HTR-8/SVneo (cell line): Measurements from ENCODE around the gene CUL3.
"Not testable (repeated sequence)": the region's sequence is repeated elsewhere in the genome, so short reads cannot be mapped to it uniquely, and the experiment has no call there.

Experiments used
- DNase-seq: peaks from one replicate; pipeline ENCODE4 v3.0.0; 2011; ENCODE audit warnings: low spot score, mixed read lengths; ENCODE audit not compliant: insufficient read length
- FAIRE-seq: peaks from 2 replicates; lab custom pipeline; 2011; peaks lifted over from hg19 to GRCh38; lab: Jason Lieb, UNC

CUL3 gene

GRCh38 chr2:224584111-224584784, 915 bp downstream of the CUL3 start:
- FAIRE-seq = no peak
- no peak for DNase-seq

GRCh38 chr2:224583033-224583432, 2.1 kb downstream of the CUL3 start:
- FAIRE-seq, DNase-seq: not testable (repeated sequence)

DNA sequence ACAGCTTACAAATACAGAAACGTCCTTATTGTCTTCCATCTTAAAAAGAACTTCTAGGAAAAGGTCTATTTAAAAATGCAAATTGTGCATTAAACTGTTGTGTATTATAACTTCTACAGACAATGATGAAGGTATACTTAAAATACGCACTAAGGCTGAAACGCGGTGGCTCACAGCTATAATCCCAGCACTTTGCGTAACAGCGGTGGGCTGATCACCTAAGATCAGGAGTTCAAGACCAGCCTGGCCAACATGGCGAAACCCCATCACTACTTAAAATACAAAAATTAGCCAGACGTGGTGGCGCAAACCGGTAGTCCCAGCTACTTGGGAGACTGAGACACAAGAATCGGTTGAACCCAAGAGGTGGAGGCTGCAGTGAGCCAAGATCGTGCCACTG, 4.9 kb downstream of the CUL3 start:
- DNase-seq (no peak), FAIRE-seq (no peak)

- DNase-seq = no peak
- FAIRE-seq = no peak
Measured at GRCh38 chr2:224579411-224579810, 5.8 kb downstream of the CUL3 start.

GRCh38 chr2:224577541-224577940, 7.6 kb downstream of the CUL3 start:
- FAIRE-seq (no peak), DNase-seq (no peak)

- no peak for DNase-seq
- FAIRE-seq = no peak
Measured at GRCh38 chr2:224576088-224576715, 9.0 kb downstream of the CUL3 start.

DNA sequence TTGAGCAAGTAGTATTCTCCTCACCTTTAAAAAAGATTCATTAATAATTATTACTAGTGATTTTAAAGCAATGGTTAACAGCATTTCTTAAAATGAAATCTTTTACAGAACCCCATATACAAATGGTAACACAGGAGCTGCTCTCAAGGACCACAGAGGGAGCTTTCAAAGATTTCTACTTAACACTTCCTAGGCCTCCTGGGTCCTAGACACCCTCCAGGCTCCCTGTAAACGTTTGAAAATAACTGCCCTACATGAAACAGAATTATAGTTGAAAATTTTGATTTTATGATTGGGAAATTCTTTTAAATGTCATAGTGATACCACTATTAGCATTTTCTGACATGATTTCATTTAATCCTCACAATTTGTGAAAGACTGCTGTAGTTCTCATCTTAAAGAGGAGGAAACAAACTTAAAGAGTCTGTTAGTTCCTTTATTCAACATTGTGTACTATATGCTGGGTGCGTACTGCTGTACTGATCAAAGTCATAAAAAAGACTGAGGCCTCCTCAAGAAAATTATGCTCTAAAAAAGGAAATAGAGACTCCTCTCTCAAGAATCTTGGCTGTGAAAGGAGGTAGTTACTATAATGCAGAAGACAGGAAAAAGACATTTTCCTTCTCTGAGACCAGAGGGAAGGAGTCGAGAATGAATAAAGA, 10.6 kb downstream of the CUL3 start:
- FAIRE-seq = no peak
- DNase-seq = no peak

- FAIRE-seq = no peak
- DNase-seq = no peak
Measured at GRCh38 chr2:224573724-224574123, 11.4 kb downstream of the CUL3 start.

- no peak for DNase-seq
- FAIRE-seq = no peak
Measured at GRCh38 chr2:224572338-224572737, 12.8 kb downstream of the CUL3 start.

DNA sequence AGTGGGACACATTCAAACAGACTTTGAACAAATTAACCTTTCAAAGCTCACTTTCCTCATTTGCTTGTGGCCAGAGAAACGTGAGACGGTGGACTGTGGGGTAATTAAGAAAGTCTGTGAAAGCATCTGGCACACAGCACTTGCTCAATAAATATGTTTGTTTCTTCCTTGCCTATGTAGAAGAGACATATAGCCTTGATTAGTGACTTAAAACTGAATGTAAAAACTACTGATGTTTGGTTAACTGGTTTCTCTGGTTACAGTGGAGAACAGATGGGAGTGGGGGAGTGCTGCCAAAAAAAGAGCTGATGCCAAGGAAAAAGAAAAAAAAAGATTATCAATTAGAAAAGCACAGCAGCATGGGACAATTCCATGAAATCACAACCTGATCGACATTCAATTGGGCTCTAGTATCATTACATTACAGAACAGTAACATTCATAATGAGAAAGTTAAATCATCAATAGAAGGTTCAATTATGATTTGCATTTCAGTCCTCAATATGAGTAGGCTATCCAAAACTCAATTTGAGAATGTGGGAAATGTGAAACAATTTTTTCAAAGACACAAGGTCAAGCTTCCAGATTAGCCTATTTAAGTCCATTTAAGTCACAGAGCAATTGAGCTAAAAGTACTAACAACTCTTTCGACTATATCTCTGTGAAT, 14.7 kb downstream of the CUL3 start:
- FAIRE-seq (no peak), DNase-seq (no peak)

- FAIRE-seq = no peak
Measured at GRCh38 chr2:224569654-224570053, 15.5 kb downstream of the CUL3 start.

DNA sequence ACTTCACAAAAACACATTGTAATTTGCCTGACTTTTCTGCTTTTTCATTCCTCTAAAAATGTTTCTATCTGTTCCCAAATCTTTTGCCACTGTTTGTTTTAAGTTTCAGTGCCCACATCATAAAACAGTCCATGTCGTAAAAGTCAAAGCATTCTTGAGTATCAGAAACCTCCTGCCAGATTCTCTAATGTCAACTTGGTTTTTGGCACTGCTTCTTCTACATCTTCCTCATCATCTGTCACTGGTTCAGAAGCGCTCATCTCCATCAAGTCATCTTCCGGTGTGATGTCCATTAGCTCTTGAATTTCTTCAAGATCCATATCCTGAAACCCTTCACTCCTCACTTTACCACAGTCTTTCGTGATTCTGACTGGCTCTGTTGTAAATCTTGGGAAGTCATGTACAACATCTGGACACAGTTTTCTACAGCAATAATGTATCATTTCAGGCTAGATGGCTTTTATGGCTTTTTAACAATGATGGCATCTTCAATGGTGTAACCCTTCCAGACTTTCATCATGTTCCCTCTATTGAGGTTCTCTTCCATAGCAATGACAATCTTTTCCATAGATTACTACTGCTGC, 19.6 kb downstream of the CUL3 start:
- FAIRE-seq (no peak), DNase-seq (no peak)

More at GRCh38 chr2:224569654-224570053, 15.5 kb downstream of the CUL3 start:
- no peak for DNase-seq

GRCh38 chr2:224563537-224563936, 21.6 kb downstream of the CUL3 start:
- FAIRE-seq (no peak), DNase-seq (no peak)

GRCh38 chr2:224562831-224563230, 22.3 kb downstream of the CUL3 start:
- DNase-seq (no peak), FAIRE-seq (no peak)

DNA sequence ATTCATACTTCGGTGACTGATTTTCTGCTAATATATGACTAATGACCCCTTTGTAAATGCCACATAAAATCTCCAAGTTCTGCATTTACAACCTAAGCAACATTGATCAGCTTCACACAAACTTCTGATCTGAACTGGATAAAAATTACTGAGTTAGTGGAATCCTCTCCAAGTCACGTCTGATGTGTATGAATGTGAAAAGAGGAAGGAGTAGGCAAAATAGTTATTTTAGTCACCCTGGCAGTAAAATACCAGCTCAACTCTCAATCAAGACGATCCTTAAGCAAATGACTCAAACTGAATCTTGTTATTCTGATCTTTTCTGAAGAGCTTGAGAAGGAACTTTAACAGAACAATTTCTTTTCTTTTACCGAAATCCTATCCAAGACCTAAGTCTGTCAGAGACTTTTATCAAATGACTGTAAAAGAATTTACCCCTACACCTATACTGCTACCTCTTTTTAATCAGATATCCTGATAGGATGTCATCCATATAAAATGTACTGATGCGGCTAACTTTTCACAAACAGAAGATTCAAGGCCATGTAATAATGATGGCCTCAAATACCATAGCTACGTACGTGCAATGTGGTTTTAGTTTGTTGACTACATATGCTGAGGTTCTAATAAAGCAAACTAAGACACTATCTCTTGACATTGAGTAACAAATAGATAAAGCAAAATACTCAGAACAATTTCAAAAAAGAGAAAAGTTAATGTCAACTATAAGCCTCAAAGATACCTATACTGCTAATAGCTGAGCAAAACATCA, 23.7 kb downstream of the CUL3 start:
- DNase-seq (no peak), FAIRE-seq (no peak)

GRCh38 chr2:224560549-224560948, 24.6 kb downstream of the CUL3 start:
- FAIRE-seq (no peak), DNase-seq (no peak)

- no peak for DNase-seq
- no peak for FAIRE-seq
Measured at GRCh38 chr2:224557610-224558009, 27.6 kb downstream of the CUL3 start.

- FAIRE-seq = no peak
- no peak for DNase-seq
Measured at GRCh38 chr2:224556381-224556780, 28.8 kb downstream of the CUL3 start.

GRCh38 chr2:224555823-224556366, 29.3 kb downstream of the CUL3 start:
- DNase-seq (no peak), FAIRE-seq (no peak)

- FAIRE-seq (no peak), DNase-seq (no peak)
Measured at GRCh38 chr2:224552771-224553170, 32.4 kb downstream of the CUL3 start.
